GM21529 (cell line): ENCODE measurements around the gene ADCY5.

Experiments used
- ATAC-seq: cut with Tn5 transposase; IDR thresholded peaks from one replicate; pipeline ENCODE4 v1.9.1; 2021; ENCODE audit not compliant: unreplicated experiment

Gene ADCY5

DNA sequence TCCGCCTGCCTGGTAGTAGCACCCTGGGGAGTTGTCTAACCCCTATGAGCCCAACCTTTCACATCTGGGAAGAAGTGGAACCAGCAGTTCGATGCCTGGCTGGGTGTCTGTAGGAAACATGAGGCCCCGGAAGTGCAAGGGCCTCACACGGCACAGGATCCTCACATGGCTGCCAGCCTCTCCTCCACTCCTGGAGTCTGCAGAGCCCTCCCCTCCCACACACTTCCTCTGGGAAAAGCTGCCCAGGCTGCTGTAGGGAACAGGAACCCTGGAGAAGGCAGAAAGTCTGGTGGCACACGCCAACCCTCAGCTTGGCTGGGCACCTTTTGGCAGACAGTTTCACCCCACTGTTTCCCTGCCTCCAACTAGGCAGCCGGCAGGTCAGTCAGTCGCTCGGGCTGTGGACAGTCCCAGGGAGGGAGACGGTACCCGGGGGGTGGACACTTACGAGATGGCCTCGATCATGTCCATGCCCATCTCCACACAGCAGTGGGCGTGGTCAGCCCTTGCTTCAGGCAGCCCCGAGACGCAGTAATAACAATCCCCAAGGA lies 118.4 kb downstream of the ADCY5 start:
- ATAC-seq: no peak

DNA sequence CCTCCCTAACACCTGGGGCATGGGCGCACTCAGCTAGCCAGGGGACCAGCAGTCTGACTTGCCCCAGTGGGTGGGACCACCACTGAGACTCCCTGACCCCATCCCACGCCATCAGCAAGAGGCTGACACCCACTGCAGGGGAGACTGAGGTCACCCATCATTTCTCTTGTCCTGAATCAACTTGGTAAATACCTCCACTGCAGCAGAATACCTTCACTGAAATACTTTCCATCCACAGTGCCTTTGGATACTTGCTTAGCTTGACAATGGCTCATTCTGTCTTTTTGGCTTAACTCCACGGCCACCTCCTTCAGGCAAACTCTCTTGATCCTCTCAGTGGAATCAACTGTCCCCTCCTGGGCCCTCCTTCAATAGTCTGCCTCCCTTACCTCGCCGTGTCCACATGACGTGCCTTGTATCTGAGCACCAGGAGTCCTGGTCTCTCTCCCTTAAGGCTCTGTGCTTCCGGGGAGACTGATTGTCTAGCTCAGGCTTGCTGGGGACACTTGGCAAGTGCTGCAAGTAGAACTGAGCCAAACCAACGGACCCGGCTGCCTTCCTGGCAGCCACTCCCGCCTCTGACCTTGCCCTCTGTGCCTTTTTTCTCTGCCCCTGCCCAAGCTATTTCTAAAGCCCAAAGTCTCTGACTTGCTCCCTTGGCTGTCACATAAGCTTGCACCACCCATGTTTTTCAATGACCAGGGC lies 119.1 kb downstream of the ADCY5 start:
- ATAC-seq: no peak

DNA sequence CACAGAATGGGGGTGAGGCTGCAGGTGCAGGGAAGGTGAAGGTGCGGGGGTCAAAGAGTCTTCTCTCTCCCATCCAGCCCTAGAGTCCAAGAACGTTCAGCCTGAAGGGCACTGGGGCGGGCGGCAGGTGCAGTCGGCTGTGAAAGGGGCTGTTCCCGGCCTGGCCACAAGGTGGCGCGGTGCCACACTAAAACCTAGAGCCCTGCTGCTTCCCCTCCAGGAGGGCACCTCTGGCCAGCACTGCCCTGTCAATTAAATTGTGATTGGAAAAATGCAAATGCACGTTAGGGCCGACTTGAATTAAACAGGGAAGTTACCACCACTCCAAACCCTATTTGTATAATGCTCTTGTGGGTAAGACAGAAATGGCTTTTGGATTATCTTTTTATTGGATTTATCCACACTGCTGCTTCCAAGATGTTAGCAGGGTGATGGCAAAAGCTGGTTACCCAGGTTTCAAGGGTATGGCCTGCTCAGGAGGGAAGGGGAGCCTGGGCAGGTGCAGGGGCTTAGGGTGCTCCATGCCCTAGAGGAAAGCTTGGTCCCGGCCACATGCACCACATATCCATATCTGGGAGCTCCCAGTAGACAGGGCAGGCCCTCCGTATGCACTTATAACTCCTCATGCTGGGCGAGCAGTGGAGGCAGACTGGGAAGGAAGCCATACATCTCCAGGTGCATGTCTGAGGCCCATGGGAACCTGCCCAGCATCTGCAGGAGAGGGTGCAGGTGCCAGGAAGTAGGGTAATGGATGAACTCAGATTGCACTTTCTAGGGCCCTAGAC lies 119.8 kb downstream of the ADCY5 start:
- ATAC-seq: peak; percentile 69

DNA sequence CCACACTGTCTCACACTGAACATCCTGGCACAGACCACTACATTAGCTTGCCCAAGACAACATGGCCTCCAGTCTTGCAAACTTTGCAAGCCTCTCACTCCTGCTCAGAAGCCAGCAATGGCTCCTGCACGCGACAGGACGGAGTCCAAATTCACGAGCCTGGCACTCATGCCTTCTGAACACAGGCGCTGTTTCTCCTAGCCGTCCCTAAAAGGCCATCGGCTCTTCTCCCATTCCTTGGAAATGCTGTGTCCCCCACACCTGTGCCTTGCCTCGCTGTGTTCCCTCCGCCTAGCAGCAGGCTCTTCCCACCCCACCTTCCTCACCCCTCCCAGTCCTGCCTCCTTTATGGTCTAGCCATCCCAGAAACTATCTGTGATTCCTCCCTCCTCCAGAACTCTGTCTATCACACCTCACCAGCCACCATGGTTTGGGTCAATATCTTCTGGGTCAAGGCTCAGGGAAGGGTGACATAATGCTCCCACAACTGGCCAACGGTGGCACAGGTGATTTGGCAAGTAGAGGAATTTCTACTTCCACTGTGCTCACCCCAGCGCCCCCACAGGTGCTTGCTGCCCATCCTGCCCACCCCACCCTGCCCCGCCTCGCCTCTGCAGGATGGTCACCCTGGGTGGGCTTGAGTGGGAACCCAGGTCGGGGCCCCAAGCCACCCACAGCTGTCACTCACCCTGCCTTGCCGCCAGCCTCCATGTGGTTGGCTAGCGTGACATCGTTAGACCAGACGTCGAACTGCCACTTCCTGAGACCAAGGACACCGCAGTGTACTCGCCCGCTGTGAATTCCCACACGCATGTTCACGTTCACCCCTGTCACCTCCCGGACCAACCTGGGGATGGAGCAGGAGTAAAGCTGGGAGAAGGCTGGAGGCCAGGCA lies 120.7 kb downstream of the ADCY5 start:
- no peak for ATAC-seq

DNA sequence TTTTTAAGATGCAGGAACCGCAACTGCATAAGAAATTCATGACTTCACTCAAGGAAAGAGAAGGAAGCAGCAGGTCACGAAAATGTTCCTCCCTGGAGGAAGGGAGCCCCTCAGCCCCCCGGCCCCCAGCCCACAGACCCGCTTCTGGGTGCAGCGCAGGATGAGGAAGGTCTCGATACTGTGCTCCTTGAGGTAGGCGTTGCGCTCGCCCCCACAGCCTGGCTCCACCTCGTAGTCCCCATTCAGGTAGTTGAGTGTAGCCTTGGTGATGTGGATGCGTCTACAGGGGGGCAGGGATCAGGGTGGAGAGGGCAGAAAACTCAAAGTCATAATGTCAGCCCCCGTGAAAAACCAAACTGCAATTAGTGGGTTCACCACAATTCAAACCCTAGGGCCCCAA lies 121.4 kb downstream of the ADCY5 start:
- no peak for ATAC-seq

DNA sequence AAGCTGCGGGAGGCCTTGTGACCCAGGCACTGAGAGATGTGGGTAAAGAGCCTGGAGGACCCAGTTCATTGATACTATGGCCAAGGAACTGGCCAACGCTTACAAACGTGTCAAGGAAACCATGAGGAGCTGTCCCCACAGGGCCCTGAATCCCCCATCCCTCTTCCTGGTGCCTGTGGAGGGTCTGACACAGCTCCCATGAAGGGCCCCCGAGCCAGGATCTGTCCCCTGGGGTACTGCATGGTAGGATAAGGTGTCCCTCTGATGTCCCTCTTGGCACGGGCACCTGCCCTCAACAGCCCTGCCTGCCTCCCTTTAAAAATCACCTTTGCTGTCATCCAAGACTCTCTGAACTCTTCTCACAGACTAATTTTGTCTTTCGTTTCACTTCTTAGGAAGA lies 122.4 kb downstream of the ADCY5 start:
- ATAC-seq: no peak

DNA sequence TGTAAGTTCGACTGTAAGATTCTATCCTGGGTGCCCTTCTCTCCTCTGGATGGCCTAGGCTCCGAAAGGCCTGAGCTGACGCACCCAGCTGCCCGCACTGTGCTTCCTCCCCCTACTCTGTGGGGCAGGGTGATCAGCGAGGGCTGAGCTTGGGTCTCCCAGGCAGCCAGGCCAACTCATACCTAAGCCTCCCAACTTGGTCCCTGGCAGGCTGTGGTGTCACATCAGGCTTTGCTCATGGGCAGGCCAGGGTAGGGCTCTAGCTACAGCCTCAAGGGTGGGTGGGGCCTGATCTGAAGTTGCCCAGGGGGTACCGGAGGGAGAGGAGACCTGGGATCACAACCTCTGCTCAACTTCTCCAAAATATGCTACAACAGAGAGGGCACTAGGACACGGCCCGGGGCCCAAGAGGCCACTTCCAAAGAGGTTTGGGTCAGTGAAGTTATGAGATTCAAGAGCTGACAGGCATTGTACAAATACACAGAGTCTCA lies 123.1 kb downstream of the ADCY5 start:
- ATAC-seq: no peak

DNA sequence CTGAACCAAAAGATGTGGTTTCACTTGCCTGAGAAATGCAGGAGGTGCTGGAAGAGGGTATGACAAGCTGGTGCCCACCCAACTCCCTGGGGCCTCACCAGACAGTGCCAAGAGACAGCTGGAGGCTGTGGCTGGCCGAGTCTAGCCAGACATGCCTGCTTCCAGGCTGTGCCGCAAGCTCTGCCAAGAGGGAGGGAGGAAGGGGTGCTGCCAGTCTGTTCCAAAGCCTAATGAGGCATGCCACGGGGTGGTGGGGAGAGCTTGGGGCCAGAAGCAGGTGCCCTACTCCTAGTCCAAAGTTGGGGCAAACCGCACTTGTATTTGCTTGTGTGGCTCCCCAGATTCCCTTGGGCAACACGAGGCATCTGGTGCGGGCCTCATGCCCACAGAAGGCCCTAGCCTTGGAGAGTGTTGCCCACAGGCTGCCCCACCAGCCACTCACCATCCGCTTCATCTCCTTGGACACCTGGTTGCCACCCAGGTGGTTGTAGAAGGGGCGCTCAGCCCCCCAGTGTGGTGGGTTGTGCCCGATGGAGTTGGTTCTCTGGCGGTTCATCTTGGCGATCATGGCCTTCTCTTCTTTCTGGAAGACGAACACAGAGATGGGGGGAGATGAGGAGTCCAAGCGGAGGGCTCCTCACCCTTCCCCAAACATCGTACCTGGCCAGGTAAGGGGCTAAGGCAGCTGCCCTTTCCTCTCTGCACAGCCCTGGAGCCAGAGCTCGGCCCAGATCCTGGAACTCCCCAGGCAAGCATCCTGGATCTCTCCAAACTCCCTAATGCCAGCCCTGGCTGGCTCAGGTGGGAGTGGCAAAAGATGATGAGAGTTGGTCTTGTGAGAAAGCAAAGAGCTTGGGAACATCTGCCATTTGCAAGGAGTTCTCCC lies 123.8 kb downstream of the ADCY5 start:
- ATAC-seq: no peak

DNA sequence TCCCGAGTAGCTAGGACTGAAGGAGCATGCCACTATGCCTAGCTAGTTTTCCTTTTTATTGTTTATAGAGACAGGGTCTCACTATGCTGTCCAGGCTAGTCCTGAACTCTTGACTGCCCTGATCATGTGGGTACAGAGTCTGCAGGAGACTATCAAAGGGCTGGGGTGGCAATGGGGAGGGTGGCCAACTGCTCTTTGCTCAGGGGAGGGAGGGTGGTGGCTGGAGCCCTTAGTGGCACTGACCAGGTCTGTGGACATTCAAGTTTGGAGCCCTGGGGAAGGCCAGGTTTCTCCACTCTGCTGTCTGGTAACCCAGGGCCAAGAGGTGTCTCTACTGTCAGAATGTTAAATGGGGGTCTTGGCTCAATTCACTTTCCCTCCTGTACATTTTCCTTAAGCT lies 125.1 kb downstream of the ADCY5 start:
- no peak for ATAC-seq

DNA sequence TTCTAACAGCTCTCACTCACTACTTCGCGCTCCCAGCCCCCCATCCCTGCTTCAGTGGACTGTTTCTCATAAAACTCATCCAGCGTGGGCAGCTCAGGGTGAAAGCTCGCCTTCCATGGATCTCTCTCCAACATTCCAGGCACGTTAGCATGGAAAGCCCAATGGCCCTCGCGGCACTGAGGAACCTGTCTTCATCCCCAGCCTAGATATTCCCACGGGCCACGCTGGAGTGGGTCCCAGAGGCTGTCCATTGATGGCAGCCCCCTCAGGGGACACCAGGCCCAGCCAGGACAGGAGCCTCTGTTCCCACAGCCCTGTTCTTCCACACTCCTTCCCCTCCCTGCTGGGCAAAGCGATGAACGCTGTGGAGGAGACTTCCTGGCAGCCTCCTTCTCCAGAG lies 126.0 kb downstream of the ADCY5 start:
- no peak for ATAC-seq

DNA sequence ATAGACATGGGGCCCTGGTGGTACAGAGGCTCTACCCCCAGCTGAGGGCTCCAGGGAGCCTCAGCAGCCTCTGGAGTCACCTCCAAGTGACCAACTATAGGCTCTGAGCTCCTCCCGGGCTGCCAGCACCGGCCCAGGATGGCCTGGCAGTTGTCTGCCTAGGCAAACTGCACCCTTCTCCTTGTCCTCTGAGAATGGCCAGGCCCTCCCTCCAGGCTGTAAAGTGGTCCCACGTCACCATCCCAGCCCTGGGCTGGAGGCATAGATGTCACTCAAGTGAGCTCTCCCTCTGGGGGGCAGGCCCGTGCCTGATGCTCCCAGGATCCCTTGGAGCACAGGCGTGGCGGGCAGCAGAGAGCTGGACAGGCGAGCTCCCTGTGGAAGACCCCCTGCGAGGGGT lies 127.1 kb downstream of the ADCY5 start:
- ATAC-seq: no peak

DNA sequence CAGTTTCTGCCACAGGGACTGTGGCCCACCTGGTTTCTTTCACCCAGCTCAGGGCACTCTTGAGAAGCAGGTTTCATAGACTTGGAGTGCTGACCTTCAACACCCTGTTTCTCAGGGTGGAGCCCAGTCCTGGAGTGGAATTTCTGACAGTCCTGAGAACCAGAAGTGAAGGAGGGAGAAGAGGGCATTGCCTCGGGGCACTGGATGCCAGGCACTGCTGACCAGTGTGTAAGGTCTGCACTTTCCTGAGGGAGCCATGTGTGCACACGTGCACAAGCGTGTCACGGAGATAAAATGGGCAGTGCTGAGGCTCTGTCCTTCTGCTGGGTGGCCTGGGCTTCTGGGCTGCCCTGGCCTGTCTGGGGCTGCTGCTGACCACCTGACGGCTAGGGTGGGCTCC lies 128.7 kb downstream of the ADCY5 start:
- no peak for ATAC-seq

DNA sequence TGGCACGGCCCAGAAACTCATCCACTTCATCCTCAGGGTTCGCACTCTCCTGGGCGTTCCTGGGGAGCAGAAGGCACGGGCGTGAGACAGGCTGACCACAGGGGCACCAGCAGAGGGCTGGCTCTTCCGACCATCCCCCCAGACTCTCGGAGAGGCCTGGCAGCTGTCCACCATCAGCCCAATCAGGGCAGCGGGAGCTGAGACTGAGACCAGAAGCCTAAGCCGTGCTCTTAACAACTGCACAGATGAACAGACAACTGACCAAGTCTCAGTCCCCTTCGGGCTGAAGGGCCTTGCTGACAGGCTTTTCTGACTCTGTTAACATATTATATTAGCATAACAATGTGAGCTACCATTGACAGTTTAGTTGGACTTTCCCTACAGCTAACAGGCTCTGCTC lies 129.1 kb downstream of the ADCY5 start:
- ATAC-seq: no peak

DNA sequence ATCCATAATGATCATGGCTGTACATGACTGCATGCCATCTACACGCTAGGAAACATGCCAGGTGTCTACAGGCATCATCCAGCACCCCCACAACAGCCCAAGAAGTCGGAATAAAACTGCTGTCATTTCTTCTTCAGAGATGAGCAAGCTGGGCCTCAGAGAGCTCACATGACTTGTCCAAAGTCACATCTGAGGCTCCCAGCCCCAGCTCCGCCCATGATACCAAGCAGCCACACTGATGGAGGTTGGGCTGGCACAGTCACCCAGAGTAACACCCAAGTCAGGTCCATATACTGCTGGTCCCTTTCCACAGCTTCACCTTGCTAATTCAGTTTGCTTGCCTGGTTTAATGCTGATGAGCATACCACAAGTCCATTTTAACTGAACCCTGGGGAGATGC lies 130.5 kb downstream of the ADCY5 start:
- ATAC-seq: no peak

DNA sequence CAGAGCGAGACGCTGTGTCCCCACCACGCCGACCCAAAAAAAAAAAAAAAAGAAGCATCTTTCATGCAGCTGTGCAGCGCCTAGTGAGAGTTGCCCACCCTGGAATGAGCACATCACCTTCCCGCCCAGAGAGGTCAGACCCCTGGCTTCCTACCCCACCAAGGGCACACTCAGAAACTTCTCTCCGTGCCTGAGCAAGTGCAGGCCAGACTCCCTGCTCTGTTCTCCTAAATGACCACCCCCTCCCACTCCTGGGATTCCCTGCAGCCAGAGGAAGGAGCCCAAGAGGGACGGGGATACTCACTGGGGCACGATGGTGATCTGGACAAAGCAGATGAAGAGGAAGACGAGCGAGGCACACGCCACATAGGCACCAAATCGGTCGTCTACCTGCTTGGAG lies 131.2 kb downstream of the ADCY5 start:
- ATAC-seq: no peak

DNA sequence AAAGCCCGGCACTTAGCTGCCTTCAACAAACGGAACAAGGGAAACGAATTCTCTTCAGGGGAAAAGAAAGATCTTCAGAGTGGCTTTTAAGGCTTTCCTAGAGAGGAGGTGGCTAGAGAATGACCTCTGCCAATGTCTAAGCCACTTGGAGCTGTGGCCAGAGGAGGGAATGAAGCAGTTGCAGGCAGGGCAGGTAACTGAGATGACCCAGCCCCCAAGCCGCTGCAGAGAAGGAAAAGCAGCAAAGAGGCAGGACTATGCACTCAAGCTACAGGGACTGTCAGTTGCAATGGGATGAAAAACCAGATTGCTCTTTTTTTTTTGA lies 133.7 kb downstream of the ADCY5 start:
- no peak for ATAC-seq

DNA sequence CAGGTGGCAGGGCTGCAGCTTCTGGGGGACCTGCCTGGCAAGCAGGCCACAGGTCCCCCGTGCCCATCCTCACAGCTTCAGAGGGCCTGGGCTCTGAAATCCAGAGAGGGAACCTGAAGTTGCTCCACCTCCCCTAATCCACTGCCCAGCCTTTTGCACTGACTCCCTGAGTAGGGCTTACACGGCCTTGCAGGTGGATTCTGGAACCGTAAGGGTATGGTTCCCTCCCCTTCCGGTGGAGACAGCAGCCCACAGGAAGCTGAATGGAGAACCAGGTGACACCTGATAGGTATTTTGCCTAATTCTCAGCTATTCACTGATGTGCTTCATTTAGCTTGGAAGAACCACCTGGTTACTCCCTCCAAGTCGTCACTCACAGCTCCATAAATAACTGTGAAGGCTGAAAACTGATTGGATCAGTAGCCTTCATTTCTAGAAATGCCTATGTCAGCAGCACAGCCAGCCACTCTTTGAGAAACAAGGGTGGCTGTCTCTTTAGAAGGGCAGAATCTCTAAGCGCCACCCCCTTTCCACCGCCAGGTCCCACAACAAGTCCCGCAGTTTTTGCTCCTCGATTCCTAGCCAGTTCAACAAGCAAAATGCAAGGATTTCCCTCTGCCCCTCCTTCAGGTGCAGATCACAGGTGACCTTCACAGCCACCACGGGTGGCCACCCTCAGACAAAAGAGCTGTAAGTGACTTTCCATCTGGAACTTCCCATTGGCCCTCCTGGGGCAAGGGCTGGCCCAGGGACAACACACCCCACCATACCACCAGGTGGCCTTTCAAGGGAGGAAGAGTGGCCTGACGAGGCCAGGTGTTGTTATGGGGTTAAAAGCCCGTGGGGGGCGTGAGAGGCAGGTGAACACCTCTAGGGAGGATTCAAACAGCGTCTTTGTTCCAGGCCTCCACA lies 134.3 kb downstream of the ADCY5 start:
- ATAC-seq: no peak

DNA sequence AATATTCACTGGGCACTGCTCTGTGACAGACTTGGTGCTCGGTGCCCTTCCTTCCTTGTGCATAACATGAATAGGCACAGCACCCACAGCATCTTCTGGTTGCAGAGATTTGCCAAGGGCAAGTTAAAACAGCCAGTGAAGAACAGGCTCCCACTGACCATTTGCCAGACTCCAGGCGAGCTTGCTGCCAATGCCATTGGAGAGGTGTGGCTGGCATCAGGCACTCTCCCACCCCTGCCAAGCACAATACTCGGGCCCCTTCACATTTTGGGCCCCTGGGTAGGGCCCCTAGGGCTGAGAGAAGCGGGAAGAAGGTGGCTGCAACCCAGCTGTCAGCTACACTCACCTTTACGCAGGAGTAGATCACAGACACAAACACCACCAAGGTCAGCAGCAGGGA lies 135.0 kb downstream of the ADCY5 start:
- ATAC-seq: no peak
